HG03378 (cell line): ENCODE data around the gene ARGFX.
"Not testable (repeated sequence)": the region's sequence is repeated elsewhere in the genome, so short reads cannot be mapped to it uniquely, and the experiment has no call there.

ENCODE experiments used
- ATAC-seq: cut with Tn5 transposase; IDR thresholded peaks from one replicate; pipeline ENCODE4 v1.9.1; 2021; ENCODE audit warnings: mild to moderate bottlenecking, moderate library complexity; ENCODE audit not compliant: unreplicated experiment

ARGFX gene

DNA sequence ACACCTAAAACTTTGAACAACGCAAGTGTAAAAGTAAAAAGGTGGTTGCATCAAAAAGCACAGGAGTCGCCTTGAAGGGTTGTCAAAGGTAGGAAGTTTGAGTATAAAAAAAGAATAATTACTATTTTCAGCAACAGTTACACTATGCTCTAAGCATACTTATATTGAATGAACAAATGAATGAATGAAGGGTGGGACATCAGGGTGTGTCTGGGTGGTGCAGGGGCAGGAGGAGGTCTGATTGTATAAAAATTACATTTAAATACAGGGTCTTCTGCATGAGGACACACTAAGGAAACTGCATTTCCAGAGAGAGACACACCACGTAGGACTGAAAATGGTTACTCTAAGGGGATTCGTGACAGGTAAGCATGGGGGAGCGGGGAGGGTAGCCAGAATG lies at the start of gene ARGFX:
ARGFX (plus strand) TSS at position 301 of the 400 bp plus-strand sequence. CDS start 2,765 bp downstream, outside the sequence.
- ATAC-seq, result no peak

DNA sequence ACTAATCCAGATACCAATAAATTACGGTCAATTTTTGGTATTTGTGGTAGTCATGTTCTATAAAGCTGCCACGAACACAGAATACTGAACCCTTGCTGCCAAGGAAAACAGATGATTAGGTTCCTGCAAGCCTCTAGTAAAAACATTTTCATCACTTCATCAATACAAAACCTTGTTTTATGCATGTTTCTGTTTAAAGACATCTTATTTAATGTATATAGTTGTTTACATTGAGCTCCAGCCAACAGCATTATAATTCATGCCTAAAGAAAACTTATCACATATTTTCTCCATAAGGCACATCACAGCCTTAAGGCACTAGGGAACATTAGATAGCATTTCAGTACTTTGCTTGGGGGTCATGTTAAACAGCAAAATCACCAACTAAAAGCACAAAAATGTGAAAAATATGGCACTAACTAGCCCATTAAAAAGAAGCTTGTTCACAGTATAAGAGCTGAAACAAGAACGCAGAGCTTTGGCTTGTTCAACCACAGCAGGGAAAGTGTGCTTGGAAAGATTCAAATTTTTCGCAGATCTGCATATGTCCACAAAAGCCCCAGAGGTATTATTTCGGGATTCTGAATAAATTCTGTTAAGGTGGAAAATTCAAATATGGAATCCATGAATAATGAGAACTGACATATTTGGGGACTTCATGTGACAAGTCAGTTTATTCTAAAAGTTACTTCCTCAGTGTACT lies 49.6 kb upstream of the ARGFX start:
- ATAC-seq, result no peak

DNA sequence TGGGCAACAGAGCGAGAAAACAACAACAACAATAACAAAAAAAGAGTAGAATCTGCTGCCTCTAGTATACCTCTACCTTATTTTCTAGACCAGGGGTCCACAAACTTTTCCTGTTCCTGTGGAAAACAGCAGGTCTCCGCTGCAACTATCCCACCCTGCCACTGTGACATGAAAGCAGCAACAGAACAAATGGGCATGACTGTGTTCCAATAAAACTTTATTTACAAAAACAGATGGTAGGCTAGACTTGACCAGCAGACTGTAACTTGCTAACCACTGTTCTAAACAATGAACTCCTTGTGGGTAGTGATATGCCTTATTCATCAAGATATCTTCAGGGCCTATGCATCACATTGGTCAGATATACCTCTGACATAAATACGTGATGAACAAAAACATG lies 47.2 kb upstream of the ARGFX start:
- ATAC-seq, result no peak

DNA sequence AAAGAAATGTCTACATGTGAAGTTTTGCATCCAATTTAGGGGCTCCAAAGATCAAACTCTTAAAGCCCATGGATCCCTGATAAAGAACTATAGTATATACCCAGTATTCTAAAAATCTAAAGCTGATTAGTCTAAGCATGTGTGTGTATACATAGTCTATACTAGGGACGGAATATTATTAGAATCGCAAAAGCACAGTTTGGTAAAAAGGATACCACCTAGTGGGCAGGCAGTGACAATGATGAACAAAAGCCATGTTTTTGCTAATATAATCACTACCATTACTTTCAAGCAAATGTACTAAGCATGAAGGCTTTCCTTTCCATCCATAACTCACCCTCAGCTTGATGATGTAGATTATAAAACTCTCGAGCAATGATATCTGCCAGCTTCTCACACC lies 38.4 kb upstream of the ARGFX start:
- no peak for ATAC-seq

DNA sequence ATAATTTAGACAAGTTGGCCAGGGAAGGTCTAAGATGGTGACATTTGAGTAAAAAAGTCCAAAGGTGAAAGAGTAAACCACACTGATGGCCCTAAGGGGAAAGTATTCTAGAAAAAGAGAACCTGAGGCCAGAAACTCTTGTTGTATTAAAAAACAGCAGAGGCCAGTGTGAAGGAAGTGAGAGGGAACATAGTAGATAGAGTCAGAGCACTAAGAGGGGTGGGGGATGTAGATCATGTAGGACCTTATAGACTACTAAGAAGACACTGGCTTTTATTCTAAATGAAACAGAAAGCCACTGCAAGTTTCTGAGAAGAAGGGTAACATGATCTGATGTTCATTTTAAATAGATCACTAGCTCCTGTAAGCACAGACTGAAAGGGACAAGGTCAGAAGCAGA lies 36.5 kb upstream of the ARGFX start:
- no peak for ATAC-seq

DNA sequence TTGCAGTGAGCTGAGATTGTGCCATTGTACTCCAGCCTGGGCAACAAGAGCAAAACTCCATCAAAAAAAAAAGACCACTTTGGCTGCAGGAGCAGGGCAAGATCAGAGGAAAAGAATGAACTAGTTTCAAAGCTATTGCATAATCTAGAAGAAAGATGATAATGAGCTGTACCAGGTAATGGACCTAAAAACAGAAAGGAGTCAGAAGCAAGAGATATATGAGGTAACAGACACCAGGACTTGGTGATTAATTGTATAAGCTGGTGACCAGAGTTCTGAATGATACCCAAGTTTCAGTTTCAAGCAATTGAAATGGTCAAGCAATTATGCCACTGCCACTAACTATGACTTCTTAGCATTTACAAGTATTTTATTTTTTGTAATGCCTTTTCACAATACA lies 24.8 kb upstream of the ARGFX start:
- ATAC-seq, result no peak

DNA sequence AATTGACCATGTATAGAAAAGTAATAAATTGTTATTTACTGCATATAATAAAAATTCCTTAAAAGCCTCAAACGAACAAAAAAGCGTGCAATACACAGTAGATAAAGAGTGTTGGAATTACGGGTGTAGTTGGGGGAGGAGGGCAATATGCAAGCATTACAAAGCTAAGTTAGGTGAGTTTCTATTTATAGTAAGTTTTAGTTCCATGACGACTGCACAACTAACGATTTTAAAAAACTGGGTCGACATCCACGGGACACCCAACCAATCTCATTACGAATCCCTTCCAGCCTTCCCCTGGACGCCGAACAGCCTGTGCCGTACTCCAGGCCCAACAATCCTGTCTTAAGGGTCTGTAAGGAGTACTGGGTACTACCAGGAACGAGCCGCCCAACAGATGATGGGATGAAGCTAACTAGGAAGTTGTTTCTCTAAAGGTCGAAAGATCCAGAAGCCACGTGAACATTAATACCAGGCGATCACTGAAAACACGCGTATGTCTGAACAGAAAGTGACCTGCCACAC lies 22.6 kb upstream of the ARGFX start:
- no peak for ATAC-seq

DNA sequence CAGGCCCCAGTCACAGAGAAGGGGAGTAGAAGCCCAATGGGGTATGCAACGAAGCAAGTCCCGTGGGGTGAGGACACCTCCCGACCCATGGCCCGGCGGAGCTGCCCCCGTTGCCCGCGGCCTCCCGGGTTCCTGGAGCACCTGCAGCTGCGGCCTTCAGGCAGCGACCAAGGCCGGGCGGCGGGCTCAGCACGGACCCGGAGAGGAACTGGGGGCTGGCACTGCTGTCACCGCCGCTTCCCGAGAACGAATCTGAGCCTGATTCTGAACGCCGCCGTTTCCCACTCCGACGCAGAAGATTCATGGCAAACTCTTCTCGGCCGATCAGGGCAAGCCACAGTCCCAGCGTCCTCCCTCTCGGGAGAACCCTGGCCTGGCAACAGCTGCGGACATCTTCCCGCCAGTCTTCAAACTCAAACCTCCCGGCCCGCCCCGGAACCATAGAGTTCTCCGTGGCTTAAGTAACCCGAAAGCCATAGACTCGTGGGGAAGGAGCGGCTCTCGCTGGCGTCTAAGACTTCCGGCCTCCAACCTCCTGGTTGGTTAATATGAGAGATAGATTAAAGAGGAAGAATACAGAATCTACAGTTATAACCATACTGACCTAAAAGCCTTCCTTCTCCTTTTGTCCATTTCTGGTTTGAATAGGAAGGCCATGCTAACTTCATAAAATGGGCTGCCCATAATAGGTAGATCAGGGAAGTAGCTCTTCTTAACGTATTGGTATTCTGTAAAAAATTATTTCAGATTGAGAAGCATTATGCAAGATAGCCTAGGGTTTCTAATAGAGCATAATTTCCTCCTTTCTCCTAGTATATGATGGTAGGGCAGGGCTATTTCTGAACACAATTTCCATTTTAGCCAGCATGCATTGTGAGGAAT lies 21.9 kb upstream of the ARGFX start, which contains the start of gene POLQ:
POLQ (minus strand) TSS at position 415 of the 882 bp plus-strand sequence; CDS start at position 304, 111 bp downstream.
- ATAC-seq, result peak; percentile 71

DNA sequence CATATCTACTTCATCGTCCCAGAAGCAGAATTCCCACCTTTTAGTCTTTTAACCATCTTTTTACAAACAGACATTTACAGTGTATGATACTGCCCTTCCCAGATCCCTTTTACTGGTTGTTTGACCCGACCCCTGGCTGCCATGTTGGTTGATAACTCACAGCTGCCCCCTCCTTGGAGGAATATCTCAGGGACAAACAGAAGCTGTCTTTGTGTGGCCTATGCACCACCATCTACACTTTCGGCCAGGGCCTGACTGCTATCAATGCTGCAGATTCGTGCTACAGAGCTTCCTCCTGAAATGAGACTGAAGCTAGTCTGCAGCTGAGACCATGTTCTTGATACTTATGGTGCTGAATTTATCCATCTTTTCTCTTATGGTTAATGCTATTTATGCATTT lies 15.4 kb upstream of the ARGFX start:
- ATAC-seq, result no peak

DNA sequence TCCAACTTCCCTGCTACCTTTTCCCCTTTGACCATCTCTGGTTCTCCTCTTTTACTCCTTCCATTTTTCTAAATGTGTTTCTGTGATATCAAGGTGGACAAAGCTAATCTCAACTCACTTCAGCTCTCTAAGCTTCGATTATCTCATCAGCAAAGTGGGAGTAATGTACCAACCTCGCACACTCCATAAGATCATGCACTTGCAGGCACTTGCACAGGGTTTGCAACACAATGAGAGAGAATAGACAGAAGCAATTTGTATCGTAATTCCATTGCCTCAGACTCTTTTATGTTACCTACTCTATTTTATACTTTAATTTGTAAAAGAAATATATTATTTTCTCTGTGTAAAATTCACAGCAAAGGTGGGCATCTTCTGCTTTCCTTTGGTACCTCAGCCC lies 15.0 kb upstream of the ARGFX start:
- ATAC-seq, result no peak

DNA sequence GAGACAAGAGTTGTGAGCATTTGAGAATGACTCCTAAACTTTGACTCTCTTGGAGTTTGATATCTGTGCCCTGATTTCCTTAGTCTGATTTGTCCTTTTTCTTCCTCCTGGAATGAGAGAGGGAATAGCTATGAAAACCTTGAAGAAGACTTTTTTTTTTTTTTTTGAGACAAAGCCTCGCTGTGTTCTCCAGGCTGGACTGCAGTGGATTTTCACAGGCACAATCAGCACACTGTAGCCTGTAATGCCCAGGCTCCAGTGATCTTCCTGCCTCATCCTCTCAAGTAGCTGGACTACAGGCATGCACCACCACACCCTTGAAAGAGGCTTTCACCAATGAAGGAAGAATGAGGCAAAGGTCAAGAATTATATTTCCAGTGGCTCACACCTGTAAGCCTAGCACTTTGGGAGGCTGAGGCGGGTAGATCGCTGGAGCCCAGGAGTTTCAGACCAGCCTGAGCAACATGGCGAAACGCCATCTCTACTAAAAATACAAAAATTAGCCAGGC lies 10.3 kb upstream of the ARGFX start:
- ATAC-seq, result no peak

DNA sequence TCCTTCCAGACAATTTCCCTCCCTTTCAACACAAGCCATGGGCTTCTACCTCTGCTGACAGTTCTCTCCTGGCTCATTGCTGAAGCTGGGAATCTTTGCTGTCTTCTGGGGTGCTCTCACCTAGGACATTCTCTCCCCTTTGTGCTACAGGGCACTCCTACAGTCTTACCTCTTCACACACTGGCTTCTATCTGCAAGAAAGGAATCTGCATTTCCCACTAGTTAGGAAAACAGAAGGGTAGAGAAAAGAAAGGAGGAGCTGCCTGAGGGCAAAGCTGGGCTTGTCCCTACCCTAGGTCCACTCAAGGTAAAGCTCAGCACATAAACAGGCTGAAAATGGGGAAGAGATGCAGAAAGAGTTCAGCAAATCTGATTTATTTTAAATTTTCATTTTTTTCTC lies 5.6 kb upstream of the ARGFX start:
- no peak for ATAC-seq

DNA sequence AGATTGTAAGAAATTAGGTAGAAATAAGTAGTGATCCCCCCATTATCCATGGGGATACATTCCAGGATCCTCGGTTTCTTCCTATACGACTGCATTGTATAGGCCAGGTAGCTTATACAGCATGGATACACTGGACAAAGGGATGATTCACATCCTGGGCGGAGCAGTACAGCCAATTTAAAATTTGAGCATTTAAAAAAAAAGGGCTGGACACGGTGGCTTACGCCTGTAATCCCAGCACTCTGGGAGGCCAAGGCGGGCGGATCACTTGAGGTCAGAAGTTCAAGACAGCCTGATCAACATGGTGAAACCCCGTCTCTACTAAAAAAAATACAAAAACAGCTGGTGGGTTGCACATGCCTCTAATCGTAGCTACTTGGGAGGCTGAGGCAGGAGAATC lies 976 bp upstream of the ARGFX start:
- no peak for ATAC-seq

DNA sequence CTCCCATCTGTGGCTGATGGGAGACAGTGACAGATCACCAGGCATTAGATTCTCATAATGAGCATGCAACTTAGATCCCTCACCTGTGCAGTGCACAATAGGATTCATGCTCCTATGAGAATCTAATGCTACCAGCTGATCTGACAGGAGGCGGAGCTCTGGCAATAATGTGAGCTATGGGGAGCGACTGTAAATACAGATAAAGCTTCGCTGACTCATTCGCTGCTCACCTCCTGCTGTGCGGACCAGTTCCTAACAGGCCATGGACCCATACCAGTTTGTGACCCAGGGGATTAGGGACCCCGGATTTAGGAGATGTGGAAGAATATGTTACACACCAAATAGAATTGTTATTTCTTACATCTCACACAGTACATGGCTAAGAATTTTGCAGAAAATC lies 6.7 kb downstream of the ARGFX start:
- ATAC-seq, result no peak

DNA sequence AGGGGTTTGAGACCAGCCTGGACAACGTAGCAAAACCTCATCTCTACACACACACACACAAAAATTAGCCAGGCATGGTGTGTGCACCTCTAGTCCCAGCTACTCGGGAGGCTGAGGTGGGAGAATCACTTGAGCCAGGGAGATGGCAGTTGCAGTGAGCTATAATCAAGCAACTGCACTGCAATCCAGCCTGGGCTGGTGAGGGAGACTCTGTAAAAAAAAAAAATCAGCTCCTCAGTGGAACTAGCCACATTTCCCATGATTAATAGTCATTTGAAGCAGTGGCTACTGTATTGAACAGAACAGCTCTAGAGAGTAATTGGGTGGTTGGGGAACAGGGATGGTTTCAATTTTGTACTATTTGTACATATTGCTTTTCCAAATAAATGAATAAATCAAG lies 13.9 kb downstream of the ARGFX start:
- ATAC-seq, result no peak

DNA sequence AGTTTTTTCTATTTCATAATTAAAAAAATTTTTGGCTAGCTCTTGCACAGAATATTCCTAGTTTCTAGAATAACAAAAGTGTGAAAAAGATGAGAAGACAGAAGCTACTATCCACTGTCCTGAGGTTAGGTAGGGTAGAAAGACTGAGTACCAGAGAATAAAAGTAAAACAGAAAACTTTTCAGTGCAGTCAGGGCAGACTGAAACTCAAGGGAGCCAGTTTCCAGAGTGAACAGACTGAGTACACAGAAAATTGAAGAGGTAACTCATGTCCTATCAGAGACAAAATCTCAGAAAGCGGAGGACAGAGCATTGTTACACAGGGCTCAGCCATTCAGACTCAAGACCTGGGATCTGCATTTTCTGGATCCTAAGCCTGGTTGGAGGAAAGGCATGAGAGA lies 16.7 kb downstream of the ARGFX start:
- no peak for ATAC-seq

DNA sequence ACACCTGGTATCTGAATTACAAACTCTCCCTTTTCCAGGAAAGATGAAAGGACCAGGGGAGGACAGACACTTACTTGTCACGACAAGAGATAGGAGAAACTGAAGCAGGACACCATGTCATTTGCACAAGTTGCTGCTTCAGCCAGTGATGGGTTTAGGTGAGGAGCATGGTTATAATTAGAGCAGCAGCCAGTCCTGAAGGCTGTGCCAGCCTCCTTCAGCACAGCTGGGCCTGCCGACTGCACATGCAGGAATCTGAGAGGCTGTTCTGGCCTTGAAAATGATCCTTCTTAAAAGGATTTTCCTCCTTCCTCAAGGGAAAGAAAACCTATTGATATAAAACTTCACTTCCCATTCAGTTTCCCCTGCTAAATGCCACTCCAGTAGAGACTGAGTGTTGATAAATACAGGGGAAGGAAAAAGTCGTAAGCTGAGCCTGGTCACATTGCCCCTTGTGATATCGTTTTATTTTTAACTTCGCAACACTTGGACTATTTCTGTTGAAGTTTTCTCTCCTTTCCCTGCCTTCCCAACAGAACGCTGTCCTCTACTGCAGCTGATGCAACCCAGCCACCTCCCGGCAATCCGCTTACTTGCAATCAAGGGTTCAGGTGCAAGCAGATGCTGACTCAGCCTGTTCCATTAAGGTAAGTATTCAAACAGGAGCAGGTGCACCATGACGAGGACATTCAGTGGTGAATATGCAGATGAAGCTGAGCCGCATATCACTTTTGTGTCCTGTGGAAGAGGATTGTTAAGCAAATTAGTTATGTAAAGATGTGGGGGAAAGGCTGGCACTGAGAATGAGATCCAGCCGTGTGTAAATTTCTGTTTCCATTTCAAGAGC lies 25.3 kb downstream of the ARGFX start, which contains the start of gene FBXO40:
FBXO40 (plus strand) TSS at position 524 of the 847 bp plus-strand sequence. CDS start 27,197 bp downstream, outside the sequence.
- ATAC-seq, result no peak

DNA sequence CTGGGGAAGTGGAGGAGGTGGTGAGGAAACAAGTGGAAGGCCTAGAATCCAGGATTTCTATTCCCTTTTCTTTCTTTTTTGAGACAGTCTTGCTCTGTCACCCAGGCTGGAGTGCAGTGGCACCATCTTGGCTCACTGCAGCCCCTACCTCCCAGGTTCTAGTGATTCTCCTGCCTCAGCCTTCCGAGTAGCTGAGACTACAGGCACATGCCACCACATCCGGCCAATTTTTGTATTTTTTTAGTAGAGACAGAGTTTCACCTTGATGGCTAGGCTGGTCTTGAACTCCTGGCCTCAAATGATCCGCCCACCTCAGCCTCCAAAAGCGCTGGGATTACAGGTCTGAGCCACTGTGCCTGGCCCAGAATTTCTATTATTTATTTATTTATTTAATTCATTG lies 26.1 kb downstream of the ARGFX start:
- not testable (repeated sequence) for ATAC-seq

DNA sequence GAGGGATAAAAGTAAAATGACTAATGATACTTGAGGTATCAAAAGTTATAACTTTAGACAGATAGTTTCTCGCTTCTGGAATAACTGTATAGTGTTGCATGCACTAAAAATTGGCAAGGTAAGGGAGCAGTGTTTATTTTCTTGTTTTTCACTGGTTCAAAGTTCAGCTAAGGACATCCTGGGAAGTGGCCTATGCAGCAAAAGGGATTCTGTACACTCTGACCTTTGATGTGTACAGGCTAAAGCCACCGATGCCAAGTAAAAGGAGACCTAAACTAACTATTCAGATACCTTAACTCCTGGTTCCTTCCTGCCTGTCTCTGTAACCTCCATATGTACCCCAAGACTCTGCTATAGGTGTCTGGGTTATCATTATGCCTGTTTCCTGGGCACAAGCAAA lies 27.1 kb downstream of the ARGFX start:
- no peak for ATAC-seq

DNA sequence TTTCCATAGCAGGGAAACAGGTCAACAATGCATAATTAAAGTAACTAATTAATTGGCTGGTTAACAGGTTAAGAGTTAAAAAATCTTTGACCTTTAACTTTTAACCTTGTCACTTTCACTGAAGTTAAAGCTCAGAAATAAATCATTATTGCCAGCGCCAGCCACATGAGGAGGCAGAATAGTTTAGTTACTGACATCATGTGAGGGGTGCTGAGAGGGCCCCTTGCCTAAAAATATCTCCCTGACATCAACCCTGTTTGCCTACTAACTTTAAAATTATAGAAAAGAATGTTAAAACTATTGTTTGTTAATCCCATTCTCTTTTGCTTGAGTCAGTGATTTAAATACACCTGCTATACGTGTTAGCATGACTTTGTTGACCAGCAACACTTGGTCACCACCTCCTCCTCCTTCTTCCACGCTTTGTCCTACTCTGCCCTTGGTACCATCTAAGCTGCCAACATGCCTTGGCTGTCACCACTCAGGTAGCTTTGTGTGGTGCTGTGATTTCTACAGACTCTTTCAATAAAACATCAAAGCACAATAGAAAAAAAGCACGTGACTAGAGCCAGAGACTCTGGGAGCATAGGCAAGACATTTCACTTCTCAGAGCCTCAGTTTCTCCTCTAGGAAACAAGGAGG lies 28.1 kb downstream of the ARGFX start:
- no peak for ATAC-seq
